GM23338 (cell line): ENCODE measurements around the gene WNK1.

Experiments used
- NANOG ChIP-seq: IDR thresholded peaks from 2 replicates; pipeline ENCODE4 v1.6.1; 2016; ENCODE audit warnings: antibody characterized with exemption, borderline replicate concordance
- POLR2AphosphoS5 ChIP-seq: IDR thresholded peaks from 2 replicates; pipeline ENCODE4 v1.6.1; 2016; ENCODE audit warnings: antibody characterized with exemption, low read depth

DNA sequence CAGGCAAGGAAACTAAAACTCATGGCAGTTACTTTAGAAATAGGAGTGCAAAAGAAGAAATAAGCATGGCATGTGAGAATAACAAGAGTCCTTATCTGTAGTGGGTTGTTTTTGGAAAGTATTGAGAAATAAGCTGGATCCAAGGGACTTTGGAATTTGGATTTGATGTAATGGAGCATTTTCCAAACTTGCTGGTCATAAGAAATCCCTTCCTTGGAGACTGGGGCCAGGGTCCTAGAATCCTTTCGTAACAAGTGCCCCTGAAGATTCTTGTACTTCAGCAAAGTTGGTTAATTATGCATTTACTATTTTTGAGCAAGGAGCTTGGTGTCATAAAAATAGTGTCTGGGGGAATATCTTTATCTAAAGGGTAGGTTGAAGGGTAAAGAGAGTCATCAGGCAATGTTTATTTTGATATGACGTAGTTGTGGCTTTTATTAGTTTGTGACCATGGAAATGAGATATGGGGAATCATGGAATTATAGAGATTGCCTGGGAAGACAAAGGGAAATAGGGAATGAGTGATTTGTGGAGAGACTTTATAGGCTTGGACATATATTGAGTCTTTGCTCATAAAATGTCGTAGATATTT is 53.9 kb downstream of the WNK1 start:
- TF ChIP-seq NANOG, result no peak
- no peak for TF ChIP-seq POLR2AphosphoS5
